ENCODE results near the gene ROBO1.

Gene ROBO1

DNA sequence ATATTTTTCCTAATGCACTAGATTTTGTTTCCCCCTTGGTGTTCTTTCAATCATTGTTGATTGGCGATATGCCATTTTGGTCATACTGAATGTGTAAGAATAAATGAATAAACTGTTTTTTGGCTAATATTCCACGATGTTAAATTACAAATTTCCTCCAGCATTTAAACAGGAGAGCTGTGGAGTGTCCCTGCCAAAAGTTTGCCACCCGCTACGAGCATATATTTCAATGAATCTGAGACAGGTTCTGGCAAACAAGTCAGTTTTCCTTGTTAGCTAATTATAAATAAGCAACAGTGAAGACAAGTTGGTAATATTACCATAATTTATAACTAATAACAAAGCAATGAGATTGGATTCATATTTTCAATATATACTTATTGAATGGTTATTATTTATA is 777.6 kb downstream of the ROBO1 start:
- no peak overlapping the region for H3K4me3 Mint-ChIP-seq
- no peak overlapping the region for H3K27ac Mint-ChIP-seq
- no peaks in the 10 kb centered on the region for H3K36me3 Mint-ChIP-seq (ENCODE audit: insufficient read depth)
- ATAC-seq (replicated peaks) (no peak), DNase-seq (no peak)
- H3K9me3 Mint-ChIP-seq = peaks cover 0 to 5% of the 10 kb centered on the region in 2 donors
- no peaks in the 10 kb centered on the region for H3K27me3 Mint-ChIP-seq
- no peaks in the 10 kb centered on the region for H3K4me1 Mint-ChIP-seq (ENCODE audit: low read depth in 2 of 2)

DNA sequence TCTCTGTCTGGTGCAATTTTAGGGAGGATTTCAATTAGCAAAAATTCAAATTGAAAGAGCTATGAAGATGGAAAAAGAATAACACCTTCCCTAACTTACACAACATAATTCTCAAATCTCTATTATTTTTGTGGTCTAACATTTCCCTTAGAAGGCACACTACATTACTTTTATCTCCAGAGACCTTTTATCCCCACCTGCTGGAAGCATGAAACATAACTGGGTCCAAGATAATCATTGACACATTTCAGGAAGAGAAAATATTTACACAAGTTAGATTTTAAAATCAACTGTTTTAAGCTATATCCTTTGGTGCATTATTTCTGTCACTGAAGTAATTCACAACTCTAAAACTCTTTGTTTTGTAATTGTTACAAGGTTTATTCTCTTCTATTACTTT is 779.5 kb downstream of the ROBO1 start:
- H3K4me1 Mint-ChIP-seq (ENCODE audit: low read depth in 2 of 2) = no peaks in the 10 kb centered on the region
- H3K27me3 Mint-ChIP-seq = no peaks in the 10 kb centered on the region
- no peak overlapping the region for H3K4me3 Mint-ChIP-seq
- DNase-seq = no peak
- no peaks in the 10 kb centered on the region for H3K36me3 Mint-ChIP-seq (ENCODE audit: insufficient read depth)
- no peak overlapping the region for H3K27ac Mint-ChIP-seq
- no peak for ATAC-seq (replicated peaks)
- peaks cover 4 to 5% of the 10 kb centered on the region in 2 donors for H3K9me3 Mint-ChIP-seq

DNA sequence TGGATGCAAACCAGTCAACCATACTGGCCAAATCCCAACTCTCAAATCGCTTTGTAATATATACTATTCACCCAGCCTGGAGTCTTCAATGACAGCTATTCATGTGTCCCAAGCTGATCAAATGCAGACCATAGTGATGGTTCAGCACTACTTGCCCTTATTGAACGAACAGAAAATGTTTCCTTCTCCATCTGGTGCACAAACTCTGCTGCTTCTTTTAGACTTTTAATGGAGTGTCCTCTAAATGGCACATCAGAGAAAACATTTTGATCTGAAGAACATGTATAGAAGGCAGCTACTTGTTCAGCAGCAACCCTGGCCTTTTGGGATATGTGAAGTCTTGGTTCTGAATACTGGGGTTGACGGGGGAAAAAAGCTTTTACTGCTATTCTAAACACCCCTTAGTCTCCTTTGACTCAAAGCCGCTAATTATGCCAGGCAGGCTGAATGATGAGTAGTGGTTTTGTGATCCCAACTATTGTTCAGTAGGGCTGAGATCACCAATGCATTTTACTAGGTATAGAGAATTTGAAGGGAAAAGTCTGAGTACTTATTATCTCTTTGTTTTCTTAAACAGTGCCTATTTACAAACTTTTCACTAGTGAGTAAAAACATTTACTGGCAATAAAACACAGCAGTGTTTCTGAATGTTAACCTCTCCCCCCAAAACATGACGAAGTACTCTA is 781.2 kb downstream of the ROBO1 start:
- no peak overlapping the region for H3K4me3 Mint-ChIP-seq
- H3K9me3 Mint-ChIP-seq = peaks cover 9 to 14% of the 10 kb centered on the region in 2 donors
- no peak for ATAC-seq (replicated peaks)
- no peak overlapping the region for H3K27ac Mint-ChIP-seq
- no peaks in the 10 kb centered on the region for H3K27me3 Mint-ChIP-seq
- no peaks in the 10 kb centered on the region for H3K4me1 Mint-ChIP-seq (ENCODE audit: low read depth in 2 of 2)
- no peaks in the 10 kb centered on the region for H3K36me3 Mint-ChIP-seq (ENCODE audit: insufficient read depth)
- DNase-seq = no peak

DNA sequence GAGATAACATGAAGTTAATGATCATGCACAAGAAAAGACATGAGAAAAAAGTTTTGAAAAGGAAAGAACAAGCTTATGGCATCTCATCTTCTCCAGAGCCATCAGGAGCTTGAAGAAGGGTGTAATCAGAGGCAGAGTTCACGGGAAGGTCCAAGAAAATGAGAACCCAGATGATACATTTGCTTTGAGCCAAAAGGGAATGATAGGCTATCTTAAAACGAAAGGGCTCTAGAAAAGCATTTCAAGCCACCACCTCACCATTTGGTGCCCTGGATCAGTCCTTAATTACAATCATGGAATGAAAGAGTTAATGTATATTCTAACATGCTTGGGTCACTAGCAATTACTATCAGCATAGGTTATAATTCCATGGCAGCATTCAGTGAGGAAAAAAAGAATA is 781.8 kb downstream of the ROBO1 start:
- no peak for ATAC-seq (replicated peaks)
- no peaks in the 10 kb centered on the region for H3K4me1 Mint-ChIP-seq (ENCODE audit: low read depth in 2 of 2)

DNA sequence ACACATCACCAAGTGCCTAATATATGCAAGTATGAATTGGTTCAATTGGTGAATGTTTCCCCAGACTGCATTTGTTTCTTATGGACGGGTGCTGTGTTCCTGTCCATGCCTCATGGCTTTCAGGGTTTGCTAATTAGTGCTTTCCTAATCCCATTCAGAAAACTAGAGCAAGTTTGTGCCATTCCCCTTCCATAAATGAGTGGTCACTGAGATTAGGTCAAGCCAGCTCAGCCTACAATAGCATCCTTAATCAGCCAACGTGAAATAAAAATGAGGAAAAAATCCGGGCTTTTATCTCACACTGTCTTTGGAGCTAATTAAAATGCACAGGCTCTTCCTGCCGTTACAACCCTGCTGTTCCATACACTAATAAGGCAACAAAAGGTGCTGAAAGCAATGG is 788.8 kb downstream of the ROBO1 start:
- Mint-ChIP-seq H3K36me3 (ENCODE audit: insufficient read depth) (no peaks in the 10 kb centered on the region), H3K4me1 (ENCODE audit: low read depth in 2 of 2) (no peaks in the 10 kb centered on the region), H3K4me3 (no peak overlapping the region), H3K27me3 (no peaks in the 10 kb centered on the region), H3K9me3 (peaks cover 10 to 11% of the 10 kb centered on the region in 2 donors), H3K27ac (no peak overlapping the region)
- DNase-seq (no peak), ATAC-seq (replicated peaks) (no peak)

More for the DNA sequence above, 781.8 kb downstream of the ROBO1 start:
- H3K27me3 Mint-ChIP-seq = no peaks in the 10 kb centered on the region
- H3K27ac Mint-ChIP-seq = no peak overlapping the region
- DNase-seq = no peak
- no peaks in the 10 kb centered on the region for H3K36me3 Mint-ChIP-seq (ENCODE audit: insufficient read depth)
- no peak overlapping the region for H3K4me3 Mint-ChIP-seq
- H3K9me3 Mint-ChIP-seq = peaks cover 9 to 16% of the 10 kb centered on the region in 2 donors

DNA sequence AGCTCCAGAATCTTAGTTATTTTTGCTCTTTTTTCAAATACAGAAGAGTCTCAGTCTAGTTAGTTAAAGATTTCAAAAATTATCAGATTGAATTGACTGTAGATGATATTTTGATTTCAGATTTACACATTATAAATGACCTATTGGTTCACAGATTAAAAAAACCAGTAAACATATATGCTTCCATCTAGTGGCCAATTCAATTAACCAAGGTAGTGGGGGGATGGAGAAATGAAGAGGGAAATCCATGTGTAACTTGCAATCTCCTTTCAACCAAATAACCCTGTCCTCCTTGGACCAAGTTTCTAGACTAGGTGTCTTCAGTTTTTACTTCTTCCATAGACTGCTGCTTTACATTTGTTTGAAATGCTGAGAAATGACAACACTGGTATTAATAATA is 789.8 kb downstream of the ROBO1 start:
- DNase-seq (no peak), ATAC-seq (replicated peaks) (no peak)
- no peaks in the 10 kb centered on the region for H3K27me3 Mint-ChIP-seq
- H3K4me3 Mint-ChIP-seq = no peak overlapping the region
- no peaks in the 10 kb centered on the region for H3K4me1 Mint-ChIP-seq (ENCODE audit: low read depth in 2 of 2)
- H3K9me3 Mint-ChIP-seq = peaks cover 11 to 12% of the 10 kb centered on the region in 2 donors
- H3K36me3 Mint-ChIP-seq (ENCODE audit: insufficient read depth) = no peaks in the 10 kb centered on the region
- H3K27ac Mint-ChIP-seq = no peak overlapping the region

DNA sequence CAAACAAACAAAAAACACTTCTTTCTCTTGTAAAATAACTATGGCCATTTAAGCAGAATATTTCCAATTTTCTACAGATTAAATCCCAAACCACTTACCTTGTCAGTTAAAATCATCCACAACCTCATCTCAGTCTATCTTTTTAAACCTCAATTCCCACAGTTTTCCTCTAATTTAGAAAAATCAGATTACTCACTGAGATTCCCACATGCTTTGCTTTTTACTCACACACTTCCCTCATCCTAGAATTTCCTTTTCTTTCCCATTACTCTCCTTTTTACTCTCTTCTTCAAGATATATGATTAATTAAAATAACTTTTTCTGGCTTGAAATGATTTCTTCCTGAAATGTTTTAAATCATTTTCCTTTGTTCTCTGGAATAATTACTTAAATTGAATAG is 790.7 kb downstream of the ROBO1 start:
- Mint-ChIP-seq H3K36me3 (ENCODE audit: insufficient read depth) (no peaks in the 10 kb centered on the region), H3K4me3 (no peak overlapping the region), H3K27ac (no peak overlapping the region), H3K9me3 (peaks cover 8 to 10% of the 10 kb centered on the region in 2 donors), H3K4me1 (ENCODE audit: low read depth in 2 of 2) (no peaks in the 10 kb centered on the region), H3K27me3 (no peaks in the 10 kb centered on the region)
- no peak for ATAC-seq (replicated peaks)
- DNase-seq = no peak

DNA sequence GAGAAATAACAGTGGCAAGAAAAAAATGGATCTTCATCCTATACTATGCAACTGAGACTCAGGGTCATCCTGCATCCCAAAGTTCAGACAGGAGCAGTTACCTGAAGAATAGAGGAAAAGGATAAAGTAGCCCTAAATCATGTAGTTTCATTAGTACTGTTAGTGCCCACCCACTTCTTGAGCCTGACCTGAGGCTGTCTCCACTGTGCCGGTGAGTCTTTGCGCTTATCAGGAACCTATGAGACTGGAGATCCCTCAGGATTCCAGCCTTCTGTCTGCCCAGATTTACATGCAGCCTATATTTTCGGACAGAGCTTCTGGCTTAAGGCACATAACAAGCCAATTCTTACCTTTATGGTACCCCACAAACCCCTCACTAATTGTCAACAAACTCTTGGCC is 791.6 kb downstream of the ROBO1 start:
- H3K9me3 Mint-ChIP-seq = peaks cover 0 to 8% of the 10 kb centered on the region in 2 donors
- no peaks in the 10 kb centered on the region for H3K27me3 Mint-ChIP-seq
- H3K36me3 Mint-ChIP-seq (ENCODE audit: insufficient read depth) = no peaks in the 10 kb centered on the region

DNA sequence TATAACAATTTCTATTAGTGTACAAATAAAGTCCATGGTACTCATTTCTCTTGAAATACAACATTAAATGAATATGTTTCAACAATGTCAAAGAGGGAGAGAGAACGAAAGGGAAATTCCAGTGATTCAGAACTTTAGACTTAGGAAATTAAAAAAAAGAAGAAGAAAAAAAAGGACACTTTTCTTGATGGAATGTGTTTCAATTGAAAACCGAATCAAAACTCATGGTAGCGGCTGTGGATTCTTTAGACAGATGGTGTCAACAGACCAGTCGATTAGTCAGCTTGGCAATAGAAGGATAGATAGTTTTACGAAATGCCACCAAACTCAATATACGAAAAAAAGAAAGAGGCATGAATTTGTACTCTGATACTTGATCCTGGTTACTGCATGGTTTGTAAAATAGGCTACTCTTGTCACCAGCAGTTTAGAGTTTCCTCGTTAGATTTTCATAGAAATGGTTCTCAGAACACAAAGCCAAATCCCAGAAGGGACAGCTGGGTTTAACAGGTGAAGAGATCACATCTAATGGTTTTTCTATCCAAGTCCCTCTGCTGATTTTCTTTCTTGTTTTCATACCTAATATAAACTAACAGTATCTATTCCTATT is 793.5 kb downstream of the ROBO1 start:
- DNase-seq (no peak), ATAC-seq (replicated peaks) (no peak)
- Mint-ChIP-seq H3K4me1 (ENCODE audit: low read depth in 2 of 2) (no peaks in the 10 kb centered on the region), H3K9me3 (peaks cover 0 to 8% of the 10 kb centered on the region in 2 donors), H3K27me3 (no peaks in the 10 kb centered on the region), H3K27ac (no peak overlapping the region), H3K4me3 (no peak overlapping the region), H3K36me3 (ENCODE audit: insufficient read depth) (no peaks in the 10 kb centered on the region)

More for the DNA sequence above, 791.6 kb downstream of the ROBO1 start:
- DNase-seq (no peak), ATAC-seq (replicated peaks) (no peak)
- Mint-ChIP-seq H3K27ac (no peak overlapping the region), H3K4me3 (no peak overlapping the region), H3K4me1 (ENCODE audit: low read depth in 2 of 2) (no peaks in the 10 kb centered on the region)

DNA sequence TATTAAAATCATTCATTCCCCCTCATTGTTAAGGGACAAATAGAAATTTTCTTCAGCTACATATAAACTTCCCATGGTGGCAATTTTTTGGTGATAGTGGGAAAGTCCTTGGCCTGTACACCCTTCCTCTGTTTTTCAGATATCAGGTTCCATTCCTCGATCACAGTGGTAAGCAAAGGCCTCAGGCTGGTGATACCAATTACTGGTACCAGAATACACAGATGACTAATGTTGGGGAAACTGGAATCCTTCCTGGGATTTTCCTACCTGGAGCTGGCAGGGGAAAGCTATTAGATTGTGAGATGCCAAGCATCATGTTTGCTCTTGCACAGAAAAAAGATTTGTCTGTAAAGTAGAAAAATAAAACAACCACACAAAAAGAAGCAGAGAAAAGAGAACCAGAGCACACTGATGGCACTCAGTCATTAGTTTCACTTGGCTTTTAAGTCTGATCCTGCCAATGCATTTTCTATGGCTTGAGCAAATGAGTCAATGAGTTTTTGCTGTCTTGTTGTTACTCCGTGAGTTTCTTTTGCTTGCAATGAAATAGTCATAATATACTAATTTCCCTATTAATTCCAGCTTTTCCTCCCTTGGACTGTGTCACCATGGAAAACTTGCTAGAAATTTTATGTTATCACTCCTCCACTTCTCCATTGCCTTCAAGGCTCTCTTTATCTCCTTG is 795.0 kb downstream of the ROBO1 start:
- Mint-ChIP-seq H3K9me3 (peaks cover 0 to 8% of the 10 kb centered on the region in 2 donors), H3K36me3 (ENCODE audit: insufficient read depth) (no peaks in the 10 kb centered on the region), H3K27me3 (no peaks in the 10 kb centered on the region), H3K27ac (no peak overlapping the region), H3K4me1 (ENCODE audit: low read depth in 2 of 2) (no peaks in the 10 kb centered on the region), H3K4me3 (no peak overlapping the region)
- DNase-seq = no peak
- no peak for ATAC-seq (replicated peaks)

DNA sequence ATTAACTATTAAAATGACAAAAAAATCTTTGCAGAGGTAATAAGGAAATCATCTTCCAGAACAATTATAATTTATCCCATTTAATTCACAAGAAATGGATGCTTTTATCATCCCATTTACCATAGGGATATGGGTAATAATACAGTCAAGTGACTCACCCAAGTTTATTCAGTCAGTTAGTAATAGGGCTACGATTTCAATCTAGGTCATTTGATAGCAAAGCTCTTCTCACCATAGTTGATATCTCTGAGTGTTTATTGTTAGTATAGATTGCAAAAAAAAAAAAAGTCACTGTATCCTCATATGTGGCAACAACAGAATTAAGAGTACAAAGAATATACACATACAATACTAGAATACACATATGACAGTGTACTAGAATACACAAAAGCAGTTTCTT is 797.1 kb downstream of the ROBO1 start:
- Mint-ChIP-seq H3K36me3 (ENCODE audit: insufficient read depth) (no peaks in the 10 kb centered on the region), H3K9me3 (peaks cover 0 to 5% of the 10 kb centered on the region in 2 donors), H3K4me1 (ENCODE audit: low read depth in 2 of 2) (no peaks in the 10 kb centered on the region), H3K27me3 (no peaks in the 10 kb centered on the region), H3K27ac (no peak overlapping the region), H3K4me3 (no peak overlapping the region)
- DNase-seq (no peak), ATAC-seq (replicated peaks) (no peak)

DNA sequence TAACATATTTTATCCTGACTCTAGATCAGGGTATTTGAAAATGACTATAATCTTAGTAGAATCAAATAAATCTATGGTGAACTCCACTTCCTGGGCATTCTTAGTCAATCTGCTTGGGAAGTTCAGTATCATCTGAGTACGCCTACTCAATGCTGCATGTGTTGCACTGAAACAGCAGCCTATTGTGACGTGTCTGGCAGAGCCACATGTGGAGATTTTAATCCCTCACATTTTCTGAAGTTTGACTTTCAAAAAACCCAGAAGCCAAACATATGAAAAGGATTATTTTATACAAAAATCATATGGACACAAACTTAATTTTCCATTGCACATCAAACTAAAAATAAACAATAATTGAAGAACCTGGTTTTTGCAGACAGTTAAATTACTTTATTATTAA is 798.3 kb downstream of the ROBO1 start:
- DNase-seq = no peak
- H3K4me3 Mint-ChIP-seq = no peak overlapping the region
- no peaks in the 10 kb centered on the region for H3K36me3 Mint-ChIP-seq (ENCODE audit: insufficient read depth)
- no peaks in the 10 kb centered on the region for H3K4me1 Mint-ChIP-seq (ENCODE audit: low read depth in 2 of 2)
- no peak overlapping the region for H3K27ac Mint-ChIP-seq
- no peaks in the 10 kb centered on the region for H3K27me3 Mint-ChIP-seq
- ATAC-seq (replicated peaks) = no peak
- H3K9me3 Mint-ChIP-seq = peaks cover 0 to 1% of the 10 kb centered on the region in 2 donors

DNA sequence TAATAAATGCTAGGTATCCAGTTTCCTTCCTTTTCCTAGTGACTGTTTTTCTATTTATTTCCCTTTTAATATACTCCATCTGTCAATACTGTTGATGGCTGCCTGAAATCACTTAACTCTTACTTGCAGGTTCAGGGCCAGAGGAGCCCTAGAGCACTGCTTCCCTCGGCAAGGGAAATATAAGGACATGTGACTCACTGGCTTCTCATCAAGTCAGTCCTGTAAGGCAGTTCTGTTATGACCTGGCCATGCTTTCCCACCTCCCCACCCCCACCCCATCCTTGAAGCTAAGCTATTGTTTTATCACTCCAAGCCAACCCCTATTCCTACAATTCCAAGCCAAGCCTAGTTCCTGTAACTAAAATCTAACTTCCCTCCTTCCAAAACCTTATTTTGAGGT is 800.7 kb downstream of the ROBO1 start:
- Mint-ChIP-seq H3K27me3 (no peaks in the 10 kb centered on the region), H3K27ac (no peak overlapping the region), H3K9me3 (no peaks in the 10 kb centered on the region), H3K4me3 (no peak overlapping the region), H3K36me3 (ENCODE audit: insufficient read depth) (peaks cover 3% of the 10 kb centered on the region), H3K4me1 (ENCODE audit: low read depth in 2 of 2) (no peaks in the 10 kb centered on the region)
- DNase-seq = no peak
- ATAC-seq (replicated peaks) = no peak

DNA sequence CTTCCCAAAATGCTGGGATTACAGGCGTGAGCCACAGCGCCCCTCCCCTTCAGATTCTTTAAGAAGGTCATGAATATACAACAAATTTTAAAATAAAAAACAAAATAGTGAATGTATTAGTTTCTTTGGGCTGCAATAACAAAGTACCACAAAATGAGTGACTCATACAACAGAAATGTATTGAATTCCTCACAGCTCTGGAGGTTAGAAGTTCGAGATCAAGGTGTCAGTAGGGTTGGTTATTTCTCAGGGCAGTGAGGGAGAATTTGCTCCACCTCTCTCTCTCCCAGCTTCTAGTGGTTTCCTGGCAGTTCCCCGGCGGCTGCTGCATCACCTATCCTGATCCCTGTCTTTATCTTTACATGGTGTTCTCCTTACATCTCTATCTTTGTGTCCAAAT is 804.0 kb downstream of the ROBO1 start:
- Mint-ChIP-seq H3K4me1 (ENCODE audit: low read depth in 2 of 2) (no peaks in the 10 kb centered on the region), H3K4me3 (no peak overlapping the region), H3K27ac (no peak overlapping the region), H3K9me3 (no peaks in the 10 kb centered on the region), H3K36me3 (ENCODE audit: insufficient read depth) (peaks cover 3% of the 10 kb centered on the region), H3K27me3 (no peaks in the 10 kb centered on the region)
- DNase-seq = no peak
- no peak for ATAC-seq (replicated peaks)
